Endodermal cell (in vitro differentiated cells): ENCODE data around the gene DCAF11. TPM values are rescaled to one million over a fixed set of nuclear protein-coding genes. Genes with fewer than 3 reads are reported as not detected.

Source experiments
- DNase-seq: peaks from one replicate; pipeline ENCODE4 v3.0.0-alpha.2; 2017
- H3K27ac ChIP-seq: 2 replicates; pipeline ENCODE4 v1.5.1; 2013; ENCODE audit warnings: mild to moderate bottlenecking, low read depth, low read length, moderate library complexity
- H3K27me3 ChIP-seq: 2 replicates; pipeline ENCODE4 v1.6.1; 2013; ENCODE audit warnings: mild to moderate bottlenecking, low read length, moderate library complexity; ENCODE audit not compliant: insufficient read depth, control insufficient read depth, poor library complexity, severe bottlenecking
- H3K36me3 ChIP-seq: 2 replicates; pipeline ENCODE4 v1.7.0; 2013; ENCODE audit warnings: mild to moderate bottlenecking, low read length, moderate library complexity; ENCODE audit not compliant: control insufficient read depth, insufficient read depth
- H3K4me1 ChIP-seq: one replicate; pipeline ENCODE4 v1.7.0; 2013; ENCODE audit warnings: low read length; ENCODE audit not compliant: control insufficient read depth, insufficient read depth
- H3K4me3 ChIP-seq: 2 replicates; pipeline ENCODE4 v1.5.1; 2013; ENCODE audit warnings: mild to moderate bottlenecking, low read length, moderate library complexity
- H3K9ac ChIP-seq: 2 replicates; pipeline ENCODE4 v1.6.1; 2013; ENCODE audit warnings: mild to moderate bottlenecking, low read length, moderate library complexity; ENCODE audit not compliant: poor library complexity, severe bottlenecking; ENCODE audit errors: extremely low read depth
- H3K9me3 ChIP-seq: 2 replicates; pipeline ENCODE4 v1.6.1; 2013; ENCODE audit warnings: mild to moderate bottlenecking, low read length, moderate library complexity; ENCODE audit not compliant: control insufficient read depth
- H3K27ac Mint-ChIP-seq: 2 replicates; pipeline ENCODE4 v1.8.0; 2020; ENCODE audit warnings: mixed read lengths
- H3K27me3 Mint-ChIP-seq: 2 replicates; pipeline ENCODE4 v1.8.0; 2021; ENCODE audit warnings: mild to moderate bottlenecking, mixed read lengths; ENCODE audit not compliant: insufficient read depth
- H3K36me3 Mint-ChIP-seq: 2 replicates; pipeline ENCODE4 v1.8.0; 2020; ENCODE audit warnings: low read depth, mixed read lengths
- H3K4me1 Mint-ChIP-seq: 2 replicates; pipeline ENCODE4 v1.8.0; 2020; ENCODE audit warnings: mixed read lengths
- H3K4me3 Mint-ChIP-seq: 2 replicates; pipeline ENCODE4 v1.8.0; 2020; ENCODE audit warnings: mild to moderate bottlenecking, moderate library complexity, mixed read lengths
- H3K9me3 Mint-ChIP-seq: 2 replicates; pipeline ENCODE4 v1.8.0; 2020; ENCODE audit warnings: mild to moderate bottlenecking, mixed read lengths
- CTCF ChIP-seq: fragments of 200-600 bp; sonication (generic); conservative IDR thresholded peaks from 2 replicates; pipeline ENCODE4 v1.5.0; 2021; ENCODE audit warnings: antibody characterized with exemption, mild to moderate bottlenecking
- WGBS, 2 experiments: methylation state at CpG; one replicate each; pipeline versions ENCODE4 v1.1.5 to v1.1.7; 2013; ENCODE audit warnings: missing lambda C conversion rate in 2 of 2, mixed read lengths in 1 of 2; ENCODE audit not compliant: insufficient coverage in 1 of 2, insufficient read length in 1 of 2; 5-methylcytosine and 5-hydroxymethylcytosine counted together
- total RNA-seq, 2 donors: library from RNA; stranded (reverse); fragmentation: NEBNext Ultra II Directional in 1 of 2; extraction: Animal tissue kit (Norgen Biotek cat#: 25700) in 1 of 2; gene quantifications; 2 replicates in 1 of 2; 3 replicates in 1 of 2; pipeline ENCODE4 v1.2.1, GENCODE V29; 2021

The DCAF11 gene
- total RNA-seq, 2 donors from 2014 or later: 71.1 to 72.2 TPM

GRCh38 chr14:24077086-24077485 is 37.5 kb upstream of the DCAF11 start:
- Mint-ChIP-seq H3K36me3 (no peaks in the 10 kb centered on the region), H3K9me3 (no peaks in the 10 kb centered on the region), H3K4me1 (peaks cover 31% of the 10 kb centered on the region), H3K27ac (no peak overlapping the region), H3K27me3 (peaks cover 26% of the 10 kb centered on the region), H3K4me3 (no peak overlapping the region)
- H3K27ac ChIP-seq: no peak overlapping the region
- WGBS, 2 experiments: 92 to 98% methylated on average over 22 to 23 of the region's 23 CpGs
- H3K4me3 ChIP-seq: no peak overlapping the region
- peaks cover 20% of the 10 kb centered on the region for H3K4me1 ChIP-seq
- H3K27me3 ChIP-seq: peaks cover 28% of the 10 kb centered on the region
- H3K9me3 ChIP-seq: no peaks in the 10 kb centered on the region
- no peaks in the 10 kb centered on the region for H3K36me3 ChIP-seq
- no peak overlapping the region for H3K9ac ChIP-seq
- no peak for DNase-seq
- TF ChIP-seq CTCF: no peak

GRCh38 chr14:24078146-24078545 is 36.4 kb upstream of the DCAF11 start:
- DNase-seq: no peak
- H3K9me3 ChIP-seq: no peaks in the 10 kb centered on the region
- Mint-ChIP-seq H3K27me3 (peaks cover 36% of the 10 kb centered on the region), H3K4me1 (peaks cover 34% of the 10 kb centered on the region), H3K9me3 (no peaks in the 10 kb centered on the region), H3K36me3 (no peaks in the 10 kb centered on the region), H3K27ac (no peak overlapping the region), H3K4me3 (no peak overlapping the region)
- 70 to 100% methylated on average over 2 to 3 of the region's 3 CpGs for WGBS, 2 experiments
- H3K4me3 ChIP-seq: no peak overlapping the region
- no peaks in the 10 kb centered on the region for H3K36me3 ChIP-seq
- H3K4me1 ChIP-seq: peaks cover 22% of the 10 kb centered on the region
- TF ChIP-seq CTCF: no peak
- no peak overlapping the region for H3K9ac ChIP-seq
- peaks cover 39% of the 10 kb centered on the region for H3K27me3 ChIP-seq
- H3K27ac ChIP-seq: no peak overlapping the region

- Mint-ChIP-seq H3K4me3 (no peak overlapping the region), H3K4me1 (peaks cover 31% of the 10 kb centered on the region), H3K9me3 (no peaks in the 10 kb centered on the region), H3K36me3 (no peaks in the 10 kb centered on the region), H3K27ac (no peak overlapping the region), H3K27me3 (peaks cover 47% of the 10 kb centered on the region)
- Histone ChIP-seq H3K36me3 (no peaks in the 10 kb centered on the region), H3K9ac (no peak overlapping the region), H3K27ac (peak overlapping the region; percentile 73), H3K4me3 (no peak overlapping the region), H3K9me3 (no peaks in the 10 kb centered on the region), H3K27me3 (peaks cover 53% of the 10 kb centered on the region), H3K4me1 (peaks cover 16% of the 10 kb centered on the region)
- no peak for TF ChIP-seq CTCF
- DNase-seq: peak; percentile 89
- 81 to 85% methylated on average over 7 to 9 of the region's 9 CpGs for WGBS, 2 experiments
These were observed 35.0 kb upstream of the DCAF11 start for GRCh38 chr14:24079491-24080141.
